ENCODE results near the gene ATP10D. TPM values are rescaled to one million over a fixed set of nuclear protein-coding genes. Genes with fewer than 3 reads are reported as not detected.
A peak's percentile ranks its signal among the peaks of the same experiment; 100 is the strongest.

ATP10D gene
- total and polyA plus RNA-seq, 9 of the 15 experiments (the other 6 are each of a cell fraction or from before 2014, with no cell fraction given), result 0.10 to 0.36 (median 0.19) TPM; not detected in 1

DNA sequence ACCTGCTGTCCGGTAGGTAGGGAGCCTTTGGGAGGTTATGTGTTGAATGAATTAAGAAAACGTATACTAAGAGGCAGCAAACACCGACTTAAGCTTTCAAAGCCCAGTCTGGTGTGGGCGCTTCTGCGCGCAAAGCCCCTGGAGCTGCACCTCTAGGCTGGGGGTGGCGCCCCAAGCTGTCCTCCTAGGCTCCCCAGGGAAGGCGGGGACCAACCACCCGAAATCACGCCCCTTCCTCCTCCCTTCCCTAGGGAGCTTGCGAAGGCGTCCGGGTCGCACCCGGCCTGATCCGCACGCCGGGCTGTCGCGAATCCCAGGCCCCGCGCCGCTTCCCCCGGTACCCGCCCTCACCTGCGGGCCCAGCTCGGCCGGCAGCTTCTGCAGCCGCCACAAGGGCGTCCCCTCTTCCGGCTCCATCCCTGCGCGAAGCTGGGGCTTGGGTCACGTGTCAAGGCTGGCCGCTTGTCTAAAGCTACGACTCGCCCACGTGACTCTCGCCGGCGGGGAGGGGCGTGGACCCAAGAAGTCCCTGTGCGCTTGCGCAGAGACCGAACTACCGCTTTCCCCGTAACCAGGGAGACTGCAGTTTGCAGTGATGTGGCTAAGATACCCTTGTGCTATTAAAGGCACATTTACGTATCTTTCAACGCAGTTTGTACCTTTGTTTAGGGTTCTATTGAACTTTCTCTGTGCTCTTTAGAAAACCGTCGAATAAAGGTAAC lies 21.7 kb upstream of the ATP10D start, which contains the start of gene COMMD8 (continued):
- TF ChIP-seq PURB (CRISPR knock-in tag; IDR thresholded peaks at IDR 0.05; ENCODE audit: low read depth) (no peak), HDAC1 (IDR thresholded peaks at IDR 0.05) (peak in 1 of 2 experiments; percentile 82; a peak in 2 of 4 replicates), ZNF57 (CRISPR knock-in tag; IDR thresholded peaks at IDR 0.05) (no peak), ETV6 (IDR thresholded peaks at IDR 0.05; ENCODE audit: borderline replicate concordance in 1 of 2, low read depth in 2 of 2, low read length in 1 of 2) (no peak), ETV6 (CRISPR knock-in tag; IDR thresholded peaks at IDR 0.05; ENCODE audit: borderline replicate concordance) (no peak), CBX8 (IDR thresholded peaks at IDR 0.05; ENCODE audit: borderline replicate concordance, extremely low read depth, low read depth, low read length, poor library complexity, severe bottlenecking) (no peak), ZNF444 (CRISPR knock-in tag; IDR thresholded peaks at IDR 0.05) (no peak), SMAD4 (CRISPR knock-in tag; conservative IDR thresholded peaks at IDR 0.05) (peak; percentile 58; the same call in 1 of the 2 replicates), MEF2D (tag; conservative IDR thresholded peaks at IDR 0.05; ENCODE audit: low read depth) (no peak), OTX1 (CRISPR knock-in tag; IDR thresholded peaks at IDR 0.05) (no peak), PRMT5 (CRISPR knock-in tag; IDR thresholded peaks at IDR 0.05) (no peak), ZEB2 (IDR thresholded peaks at IDR 0.05) (no peak), U2AF1 (optimal IDR thresholded peaks at IDR 0.05; ENCODE audit: low read depth, low read length) (no peak), BMI1 (IDR thresholded peaks at IDR 0.05; ENCODE audit: low read length) (peak; percentile 66; the same call in 1 of the 2 replicates), ZC3H8 (IDR thresholded peaks at IDR 0.05) (no peak)
- TF ChIP-seq, protein P1, sequence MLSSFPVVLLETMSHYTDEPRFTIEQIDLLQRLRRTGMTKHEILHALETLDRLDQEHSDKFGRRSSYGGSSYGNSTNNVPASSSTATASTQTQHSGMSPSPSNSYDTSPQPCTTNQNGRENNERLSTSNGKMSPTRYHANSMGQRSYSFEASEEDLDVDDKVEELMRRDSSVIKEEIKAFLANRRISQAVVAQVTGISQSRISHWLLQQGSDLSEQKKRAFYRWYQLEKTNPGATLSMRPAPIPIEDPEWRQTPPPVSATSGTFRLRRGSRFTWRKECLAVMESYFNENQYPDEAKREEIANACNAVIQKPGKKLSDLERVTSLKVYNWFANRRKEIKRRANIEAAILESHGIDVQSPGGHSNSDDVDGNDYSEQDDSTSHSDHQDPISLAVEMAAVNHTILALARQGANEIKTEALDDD (IDR thresholded peaks at IDR 0.05), result no peak
- TF ChIP-seq, protein P2, sequence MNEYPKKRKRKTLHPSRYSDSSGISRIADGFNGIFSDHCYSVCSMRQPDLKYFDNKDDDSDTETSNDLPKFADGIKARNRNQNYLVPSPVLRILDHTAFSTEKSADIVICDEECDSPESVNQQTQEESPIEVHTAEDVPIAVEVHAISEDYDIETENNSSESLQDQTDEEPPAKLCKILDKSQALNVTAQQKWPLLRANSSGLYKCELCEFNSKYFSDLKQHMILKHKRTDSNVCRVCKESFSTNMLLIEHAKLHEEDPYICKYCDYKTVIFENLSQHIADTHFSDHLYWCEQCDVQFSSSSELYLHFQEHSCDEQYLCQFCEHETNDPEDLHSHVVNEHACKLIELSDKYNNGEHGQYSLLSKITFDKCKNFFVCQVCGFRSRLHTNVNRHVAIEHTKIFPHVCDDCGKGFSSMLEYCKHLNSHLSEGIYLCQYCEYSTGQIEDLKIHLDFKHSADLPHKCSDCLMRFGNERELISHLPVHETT (CRISPR knock-in tag; conservative IDR thresholded peaks at IDR 0.05 in 1 of 2, IDR thresholded peaks at IDR 0.05 in 1 of 2), result no peak
- TF ChIP-seq, protein P3, sequence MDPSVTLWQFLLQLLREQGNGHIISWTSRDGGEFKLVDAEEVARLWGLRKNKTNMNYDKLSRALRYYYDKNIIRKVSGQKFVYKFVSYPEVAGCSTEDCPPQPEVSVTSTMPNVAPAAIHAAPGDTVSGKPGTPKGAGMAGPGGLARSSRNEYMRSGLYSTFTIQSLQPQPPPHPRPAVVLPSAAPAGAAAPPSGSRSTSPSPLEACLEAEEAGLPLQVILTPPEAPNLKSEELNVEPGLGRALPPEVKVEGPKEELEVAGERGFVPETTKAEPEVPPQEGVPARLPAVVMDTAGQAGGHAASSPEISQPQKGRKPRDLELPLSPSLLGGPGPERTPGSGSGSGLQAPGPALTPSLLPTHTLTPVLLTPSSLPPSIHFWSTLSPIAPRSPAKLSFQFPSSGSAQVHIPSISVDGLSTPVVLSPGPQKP (CRISPR knock-in tag; IDR thresholded peaks at IDR 0.05), result no peak
- TF ChIP-seq, protein P4, sequence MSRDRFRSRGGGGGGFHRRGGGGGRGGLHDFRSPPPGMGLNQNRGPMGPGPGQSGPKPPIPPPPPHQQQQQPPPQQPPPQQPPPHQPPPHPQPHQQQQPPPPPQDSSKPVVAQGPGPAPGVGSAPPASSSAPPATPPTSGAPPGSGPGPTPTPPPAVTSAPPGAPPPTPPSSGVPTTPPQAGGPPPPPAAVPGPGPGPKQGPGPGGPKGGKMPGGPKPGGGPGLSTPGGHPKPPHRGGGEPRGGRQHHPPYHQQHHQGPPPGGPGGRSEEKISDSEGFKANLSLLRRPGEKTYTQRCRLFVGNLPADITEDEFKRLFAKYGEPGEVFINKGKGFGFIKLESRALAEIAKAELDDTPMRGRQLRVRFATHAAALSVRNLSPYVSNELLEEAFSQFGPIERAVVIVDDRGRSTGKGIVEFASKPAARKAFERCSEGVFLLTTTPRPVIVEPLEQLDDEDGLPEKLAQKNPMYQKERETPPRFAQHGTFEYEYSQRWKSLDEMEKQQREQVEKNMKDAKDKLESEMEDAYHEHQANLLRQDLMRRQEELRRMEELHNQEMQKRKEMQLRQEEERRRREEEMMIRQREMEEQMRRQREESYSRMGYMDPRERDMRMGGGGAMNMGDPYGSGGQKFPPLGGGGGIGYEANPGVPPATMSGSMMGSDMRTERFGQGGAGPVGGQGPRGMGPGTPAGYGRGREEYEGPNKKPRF (IDR thresholded peaks at IDR 0.05; ENCODE audit: low read depth, low read length), result no peak
- TF ChIP-seq, protein P5, sequence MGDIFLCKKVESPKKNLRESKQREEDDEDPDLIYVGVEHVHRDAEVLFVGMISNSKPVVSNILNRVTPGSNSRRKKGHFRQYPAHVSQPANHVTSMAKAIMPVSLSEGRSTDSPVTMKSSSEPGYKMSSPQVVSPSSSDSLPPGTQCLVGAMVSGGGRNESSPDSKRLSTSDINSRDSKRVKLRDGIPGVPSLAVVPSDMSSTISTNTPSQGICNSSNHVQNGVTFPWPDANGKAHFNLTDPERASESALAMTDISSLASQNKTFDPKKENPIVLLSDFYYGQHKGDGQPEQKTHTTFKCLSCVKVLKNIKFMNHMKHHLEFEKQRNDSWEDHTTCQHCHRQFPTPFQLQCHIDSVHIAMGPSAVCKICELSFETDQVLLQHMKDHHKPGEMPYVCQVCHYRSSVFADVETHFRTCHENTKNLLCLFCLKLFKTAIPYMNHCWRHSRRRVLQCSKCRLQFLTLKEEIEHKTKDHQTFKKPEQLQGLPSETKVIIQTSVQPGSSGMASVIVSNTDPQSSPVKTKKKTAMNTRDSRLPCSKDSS (IDR thresholded peaks at IDR 0.05; ENCODE audit: low read depth, partially characterized antibody), result no peak
